Measurements from ENCODE around the gene VEGFA.

The VEGFA gene

DNA sequence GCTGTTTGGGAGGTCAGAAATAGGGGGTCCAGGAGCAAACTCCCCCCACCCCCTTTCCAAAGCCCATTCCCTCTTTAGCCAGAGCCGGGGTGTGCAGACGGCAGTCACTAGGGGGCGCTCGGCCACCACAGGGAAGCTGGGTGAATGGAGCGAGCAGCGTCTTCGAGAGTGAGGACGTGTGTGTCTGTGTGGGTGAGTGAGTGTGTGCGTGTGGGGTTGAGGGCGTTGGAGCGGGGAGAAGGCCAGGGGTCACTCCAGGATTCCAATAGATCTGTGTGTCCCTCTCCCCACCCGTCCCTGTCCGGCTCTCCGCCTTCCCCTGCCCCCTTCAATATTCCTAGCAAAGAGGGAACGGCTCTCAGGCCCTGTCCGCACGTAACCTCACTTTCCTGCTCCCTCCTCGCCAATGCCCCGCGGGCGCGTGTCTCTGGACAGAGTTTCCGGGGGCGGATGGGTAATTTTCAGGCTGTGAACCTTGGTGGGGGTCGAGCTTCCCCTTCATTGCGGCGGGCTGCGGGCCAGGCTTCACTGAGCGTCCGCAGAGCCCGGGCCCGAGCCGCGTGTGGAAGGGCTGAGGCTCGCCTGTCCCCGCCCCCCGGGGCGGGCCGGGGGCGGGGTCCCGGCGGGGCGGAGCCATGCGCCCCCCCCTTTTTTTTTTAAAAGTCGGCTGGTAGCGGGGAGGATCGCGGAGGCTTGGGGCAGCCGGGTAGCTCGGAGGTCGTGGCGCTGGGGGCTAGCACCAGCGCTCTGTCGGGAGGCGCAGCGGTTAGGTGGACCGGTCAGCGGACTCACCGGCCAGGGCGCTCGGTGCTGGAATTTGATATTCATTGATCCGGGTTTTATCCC lies at the start of gene VEGFA:
TSS of gene VEGFA (plus strand) at position 686 of the 846 bp plus-strand sequence.
- DNase-seq (ENCODE audit: low read depth) = peak; percentile 86

DNA sequence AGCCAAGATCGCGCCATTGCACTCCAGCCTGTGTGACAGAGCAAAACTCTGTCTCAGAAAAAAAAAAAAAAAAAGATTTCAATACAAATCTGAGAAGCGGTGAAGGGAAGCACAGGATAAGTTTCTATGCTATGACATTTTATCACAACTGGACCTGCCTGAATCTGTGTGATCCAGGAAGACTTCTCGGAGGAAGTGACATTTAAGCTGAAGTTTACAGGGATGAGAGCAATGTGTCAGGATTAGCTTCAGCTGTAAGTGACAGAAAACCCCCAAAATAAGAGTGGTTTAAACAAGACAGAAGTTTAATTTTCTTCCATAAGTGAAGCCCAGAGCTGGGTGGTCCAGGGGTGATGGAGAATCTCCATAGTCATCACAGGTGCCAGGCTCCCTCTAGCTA lies 49.0 kb upstream of the VEGFA start:
- no peak for DNase-seq (ENCODE audit: low read depth)

DNA sequence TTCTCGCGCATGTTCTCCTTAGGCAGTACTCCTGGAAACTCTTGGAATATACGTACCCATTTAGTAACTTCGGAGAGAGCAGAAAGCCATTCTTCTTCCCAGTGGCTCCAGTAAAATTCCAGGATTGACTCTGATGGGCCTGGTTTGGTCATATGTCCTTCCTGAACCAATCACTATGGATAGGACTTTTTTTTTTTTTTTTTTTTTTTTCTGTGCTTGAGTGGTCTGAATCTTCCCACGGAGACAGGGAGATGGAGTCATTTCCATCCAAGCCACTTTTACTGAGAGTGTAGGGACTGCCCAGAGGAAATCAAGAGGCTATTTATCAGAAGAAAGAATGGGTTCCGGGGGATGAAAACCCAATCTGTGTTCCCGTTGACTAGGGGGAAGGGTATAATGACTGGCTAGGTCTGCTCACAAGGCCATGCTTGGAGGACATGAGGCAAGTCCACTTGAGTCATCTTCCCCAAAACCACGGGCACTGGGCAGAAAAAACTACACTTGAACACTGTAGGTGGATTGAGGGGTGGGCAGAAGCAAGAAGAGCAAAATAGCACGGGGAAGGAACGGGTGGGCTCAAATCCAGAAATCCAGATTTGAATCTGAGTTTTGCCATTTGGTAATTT lies 47.0 kb upstream of the VEGFA start:
- no peak for DNase-seq (ENCODE audit: low read depth)

DNA sequence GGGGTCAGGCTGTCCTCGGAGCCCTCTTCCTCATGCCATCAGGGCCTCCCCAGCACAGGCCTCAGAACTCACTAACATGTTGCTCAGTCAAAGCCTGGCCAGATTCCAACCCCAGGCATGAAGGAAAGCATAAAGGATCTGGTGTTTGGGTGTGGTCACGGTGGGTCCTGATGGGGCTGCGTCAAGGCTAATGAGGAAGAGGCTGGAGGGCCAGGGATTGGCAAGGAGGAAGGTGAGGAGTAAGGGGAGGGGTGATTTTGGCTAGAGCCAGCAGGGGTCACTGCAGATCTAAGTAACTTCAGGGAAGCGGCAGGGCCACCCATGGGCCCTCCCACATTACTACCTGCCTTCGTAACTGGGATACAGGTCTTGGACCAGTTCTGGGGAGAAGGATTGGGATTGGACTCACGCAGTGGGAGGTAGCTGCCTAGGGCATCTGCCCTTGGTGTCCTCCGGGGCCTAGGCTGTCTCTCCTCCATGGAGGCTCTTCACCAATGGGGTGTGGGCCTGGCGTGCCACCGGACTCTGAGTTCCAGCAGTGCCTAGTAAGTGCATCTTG lies 46.2 kb upstream of the VEGFA start:
- DNase-seq (ENCODE audit: low read depth) = peak; percentile 55

GRCh38 chr6:43724354-43724753 lies 45.7 kb upstream of the VEGFA start:
- DNase-seq (ENCODE audit: low read depth) = no peak

DNA sequence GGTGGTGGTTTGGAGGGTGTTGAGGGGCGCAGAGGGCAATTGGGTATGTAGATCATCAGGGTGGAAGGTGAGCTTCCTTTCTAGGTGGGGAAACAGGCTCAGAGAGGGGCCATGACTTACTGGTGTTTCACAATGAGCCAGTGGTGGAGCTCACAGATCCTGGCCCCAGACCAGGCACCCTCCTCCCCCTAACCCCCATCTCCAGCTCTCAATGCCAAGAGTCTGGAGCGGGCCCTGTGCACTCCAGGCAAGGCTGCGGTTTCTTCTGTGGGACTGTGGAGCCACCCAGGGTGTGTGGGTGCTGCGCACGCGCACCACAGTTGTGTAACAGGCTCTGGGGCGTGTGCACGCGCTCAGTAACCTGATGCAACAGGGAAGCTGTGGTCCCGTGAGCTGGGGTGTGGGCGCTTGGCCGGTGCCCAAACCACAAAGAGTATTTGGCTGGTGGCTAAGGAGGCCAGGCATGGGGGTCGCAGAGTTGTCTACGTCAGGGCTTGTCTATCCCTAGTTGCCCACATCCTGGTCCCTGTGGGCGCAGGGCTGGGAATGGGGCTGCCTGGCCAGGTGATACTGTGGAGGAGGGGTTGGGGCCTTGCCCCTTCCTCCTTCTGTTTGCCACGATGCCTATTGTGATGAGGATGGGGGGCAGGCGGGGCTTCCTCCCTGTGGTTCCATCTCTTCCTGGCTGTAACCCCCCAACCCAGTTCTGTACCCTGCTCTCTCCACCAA lies 44.9 kb upstream of the VEGFA start:
- DNase-seq (ENCODE audit: low read depth) = peak; percentile 63

- DNase-seq (ENCODE audit: low read depth) = no peak
These were observed 44.1 kb upstream of the VEGFA start for GRCh38 chr6:43725643-43726580.

DNA sequence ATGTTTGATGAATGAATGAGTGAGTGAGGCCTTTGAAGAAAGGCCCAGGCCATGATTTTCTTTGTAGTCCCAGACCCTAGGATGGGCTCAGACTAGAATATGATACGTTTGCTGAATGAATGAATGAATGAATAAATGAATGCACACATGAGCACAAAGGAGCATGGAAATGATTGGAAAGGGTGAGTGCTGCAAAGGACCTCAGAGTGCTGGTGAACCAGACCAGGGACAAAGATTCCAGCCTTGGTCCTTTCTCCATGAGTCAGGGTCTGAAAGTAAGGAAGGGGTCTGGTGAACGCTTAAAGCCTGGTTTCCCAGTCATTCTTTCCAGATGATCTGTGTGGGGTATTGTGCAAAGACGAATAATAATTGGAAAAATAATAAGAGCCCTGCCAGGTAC lies 42.4 kb upstream of the VEGFA start:
- no peak for DNase-seq (ENCODE audit: low read depth)

DNA sequence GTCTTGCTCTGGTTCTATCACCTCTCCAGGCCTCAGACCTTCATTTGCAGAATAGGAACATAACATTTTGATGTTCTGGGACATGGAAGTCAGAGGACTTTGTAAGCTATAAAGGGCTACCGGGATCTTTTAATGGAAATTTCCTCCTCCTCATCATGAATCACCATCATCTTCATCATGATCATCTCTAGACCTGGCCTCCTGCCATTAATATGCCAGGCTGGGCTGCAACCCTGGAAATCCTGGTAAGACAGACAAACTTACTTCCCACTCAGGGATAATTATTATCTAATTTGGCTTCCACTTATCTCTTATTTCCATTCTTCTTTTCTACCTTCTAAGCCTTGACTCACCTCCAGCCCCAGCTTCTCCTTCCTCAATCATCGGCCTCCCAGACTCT lies 41.4 kb upstream of the VEGFA start:
- no peak for DNase-seq (ENCODE audit: low read depth)

- no peak for DNase-seq (ENCODE audit: low read depth)
These were observed 40.5 kb upstream of the VEGFA start for GRCh38 chr6:43729537-43729936.

GRCh38 chr6:43730634-43731033 lies 39.4 kb upstream of the VEGFA start:
- DNase-seq (ENCODE audit: low read depth) = no peak

DNA sequence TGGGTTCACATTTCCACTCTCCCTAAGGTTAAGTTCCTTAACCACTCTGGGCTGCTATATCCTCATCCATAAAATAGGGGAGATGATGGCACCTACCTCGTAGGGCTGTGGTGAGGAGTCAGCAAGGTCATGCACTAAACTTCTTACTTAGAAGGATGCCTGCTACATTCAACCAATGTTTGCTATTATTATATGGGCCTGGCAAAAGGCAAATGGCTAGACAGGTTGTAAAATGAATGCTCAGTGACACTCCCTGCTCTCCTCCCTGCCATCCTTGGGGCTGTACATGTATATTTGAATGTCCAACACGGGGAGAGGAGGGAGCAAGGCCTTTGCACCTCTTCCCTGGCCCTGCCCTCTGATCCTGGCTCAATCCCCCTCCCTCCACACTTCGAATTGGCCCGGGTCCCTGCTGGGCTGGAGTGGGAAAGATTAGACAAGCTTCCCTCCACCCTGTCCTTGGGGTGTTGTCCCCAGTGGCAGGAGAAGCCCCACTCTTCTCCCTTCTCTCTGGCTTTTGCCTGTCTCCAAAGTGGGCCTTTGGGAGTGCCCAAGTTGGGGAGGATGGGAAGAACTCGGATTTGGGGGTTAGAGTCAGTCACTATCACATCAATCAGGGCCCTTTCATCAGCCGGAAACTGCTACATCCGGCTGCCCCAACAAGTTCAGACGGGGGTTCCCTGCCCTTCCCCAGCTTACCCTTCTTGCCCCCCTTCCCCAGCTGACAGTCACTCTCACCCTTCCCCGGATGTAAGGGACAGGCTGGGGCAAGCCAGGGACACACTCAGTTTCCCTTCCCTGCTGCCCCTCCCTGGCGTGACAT lies 36.3 kb upstream of the VEGFA start:
- peak; percentile 43 for DNase-seq (ENCODE audit: low read depth)

GRCh38 chr6:43734294-43734665 lies 35.7 kb upstream of the VEGFA start:
- DNase-seq (ENCODE audit: low read depth) = no peak

DNA sequence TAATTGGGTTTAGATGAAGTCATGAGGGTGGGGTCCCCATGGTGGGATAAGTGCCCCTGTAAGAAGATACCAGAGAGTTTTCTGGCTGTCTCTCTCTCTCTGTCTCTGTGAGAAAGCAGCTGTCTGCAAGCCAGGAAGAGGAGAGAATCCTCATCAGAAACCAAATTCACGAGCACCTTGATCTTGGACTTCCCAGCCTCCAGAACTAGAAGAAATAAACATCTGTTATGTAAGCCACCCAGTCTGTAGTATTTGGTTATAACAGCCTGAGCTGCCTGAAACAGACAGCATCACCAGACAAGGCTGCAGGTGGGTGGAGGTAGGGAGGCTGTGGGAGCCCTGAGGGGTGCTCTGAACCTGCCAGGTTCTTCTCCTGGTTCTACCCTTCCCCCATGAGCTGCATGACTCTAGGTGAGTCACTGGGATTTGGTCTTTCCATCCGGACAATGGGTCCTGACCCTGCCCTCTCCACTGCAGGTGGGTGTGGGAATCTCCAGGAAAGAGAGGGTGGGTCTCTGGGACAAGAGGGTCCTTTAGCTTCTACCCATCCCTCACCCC lies 34.3 kb upstream of the VEGFA start:
- no peak for DNase-seq (ENCODE audit: low read depth)

DNA sequence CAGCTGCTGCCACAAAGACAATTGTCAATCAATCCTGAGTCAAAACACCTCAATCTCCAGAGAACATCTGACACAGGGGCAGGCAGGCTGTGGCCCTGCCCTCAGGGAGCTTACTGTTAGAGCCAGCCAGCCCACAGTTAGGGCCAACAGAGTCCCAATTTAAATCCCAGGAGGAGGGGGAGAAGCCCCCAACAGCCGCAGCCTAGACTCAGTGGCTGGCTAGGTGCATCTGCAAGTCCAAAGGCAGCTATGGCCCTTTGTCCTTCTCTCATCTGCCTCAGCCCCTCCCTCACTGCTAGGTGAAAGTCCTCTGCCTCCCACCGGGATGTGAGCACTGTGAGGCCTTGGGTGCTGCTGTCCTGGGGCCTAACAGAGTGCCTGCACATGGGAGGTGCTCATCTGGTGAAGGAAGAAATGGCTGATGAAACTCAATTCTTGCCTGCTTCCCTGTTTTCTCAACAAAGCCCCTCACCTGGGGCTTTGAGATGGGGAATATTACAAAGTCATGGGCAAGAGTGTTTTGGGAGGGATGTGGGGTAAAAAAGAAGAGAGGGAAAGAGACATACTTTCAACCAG lies 33.7 kb upstream of the VEGFA start:
- no peak for DNase-seq (ENCODE audit: low read depth)

- no peak for DNase-seq (ENCODE audit: low read depth)
These were observed 33.2 kb upstream of the VEGFA start for GRCh38 chr6:43736844-43737243.

- DNase-seq (ENCODE audit: low read depth) = no peak
These were observed 32.5 kb upstream of the VEGFA start for GRCh38 chr6:43737272-43738081.

DNA sequence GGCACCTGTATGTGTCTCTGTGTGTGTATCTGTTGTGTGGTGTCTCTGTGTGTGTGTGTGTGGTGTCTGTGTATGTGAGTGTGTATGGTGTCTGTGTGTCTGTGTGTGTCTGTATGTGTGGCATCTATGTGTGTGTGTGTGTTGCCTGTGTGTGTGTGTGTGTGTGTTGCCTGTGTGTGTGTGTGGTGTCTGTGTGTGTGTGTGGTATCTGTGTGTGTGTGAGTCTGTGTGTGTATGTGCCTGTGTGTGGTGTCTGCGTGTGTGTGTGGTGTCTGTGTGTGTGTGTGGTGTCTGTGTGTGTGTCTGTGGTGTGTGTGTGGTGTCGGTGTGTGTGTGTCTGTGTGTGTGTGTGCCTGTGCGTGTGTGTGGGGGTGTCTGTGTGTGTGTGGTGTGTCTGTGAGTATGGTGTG lies 31.7 kb upstream of the VEGFA start:
- no peak for DNase-seq (ENCODE audit: low read depth)

Measured in activated gamma-delta T cell treated with anti-CD3 and anti-CD28 coated beads, Interleukin-2, amount 50 U/mL, for 16 hours (primary cell).